HTERT RPE-1 (cell line): ENCODE measurements around the gene CD226.
"Not testable (repeated sequence)": the region's sequence is repeated elsewhere in the genome, so short reads cannot be mapped to it uniquely, and the experiment has no call there.

Source experiments
- in situ Hi-C: fragments of 300-500 bp; cut with MboI; formaldehyde crosslinking; loops from 4 replicates; pipeline ENCODE4 v1.14.3; 2020; ENCODE audit warnings: low sequenced_read_pairs

Gene CD226

GRCh38 chr18:69876490-69876889 is 71.2 kb downstream of the CD226 start:
- in situ Hi-C loops, result no loop called here

- in situ Hi-C loops, result no loop called here
Observed at GRCh38 chr18:69874058-69874457, 73.6 kb downstream of the CD226 start.

- in situ Hi-C loops, result no loop called here
Observed at GRCh38 chr18:69872661-69873060, 75.0 kb downstream of the CD226 start.

- in situ Hi-C loops, result no loop called here
Observed at GRCh38 chr18:69871363-69871762, 76.3 kb downstream of the CD226 start.

- in situ Hi-C loops, result no loop called here
Observed at GRCh38 chr18:69870736-69871135, 76.9 kb downstream of the CD226 start.

- in situ Hi-C loops, result no loop called here
Observed at GRCh38 chr18:69866212-69866611, 81.5 kb downstream of the CD226 start.

GRCh38 chr18:69865776-69866175 is 81.9 kb downstream of the CD226 start:
- in situ Hi-C loops, result no loop called here

GRCh38 chr18:69864802-69865201 is 82.9 kb downstream of the CD226 start:
- in situ Hi-C loops, result not testable (repeated sequence)

- in situ Hi-C loops, result no loop called here
Observed at GRCh38 chr18:69858897-69859296, 88.8 kb downstream of the CD226 start.

GRCh38 chr18:69854455-69854854 is 93.2 kb downstream of the CD226 start:
- in situ Hi-C loops, result no loop called here

- in situ Hi-C loops, result no loop called here
Observed at GRCh38 chr18:69853051-69853450, 94.6 kb downstream of the CD226 start.

GRCh38 chr18:69845593-69846506 is 101.8 kb downstream of the CD226 start:
- in situ Hi-C loops, result no loop called here

- in situ Hi-C loops, result no loop called here
Observed at GRCh38 chr18:69844656-69845055, 103.0 kb downstream of the CD226 start.

GRCh38 chr18:69843015-69843414 is 104.7 kb downstream of the CD226 start:
- in situ Hi-C loops, result no loop called here

- in situ Hi-C loops, result no loop called here
Observed at GRCh38 chr18:69841117-69841516, 106.6 kb downstream of the CD226 start.

- in situ Hi-C loops, result no loop called here
Observed at GRCh38 chr18:69840445-69840844, 107.2 kb downstream of the CD226 start.

- in situ Hi-C loops, result no loop called here
Observed at GRCh38 chr18:69840001-69840400, 107.7 kb downstream of the CD226 start.

GRCh38 chr18:69839497-69839896 is 108.2 kb downstream of the CD226 start:
- in situ Hi-C loops, result no loop called here

GRCh38 chr18:69838620-69839411 is 108.9 kb downstream of the CD226 start:
- in situ Hi-C loops, result no loop called here

GRCh38 chr18:69838003-69838402 is 109.7 kb downstream of the CD226 start:
- in situ Hi-C loops, result no loop called here

- in situ Hi-C loops, result not testable (repeated sequence)
Observed at GRCh38 chr18:69834980-69835379, 112.7 kb downstream of the CD226 start.

- in situ Hi-C loops, result no loop called here
Observed at GRCh38 chr18:69830189-69830588, 117.5 kb downstream of the CD226 start.
